C4-2B (cell line): Measurements from ENCODE around the gene PCGF2.

ENCODE experiments used
- H3K27ac ChIP-seq: fragments of 450-650 bp; 2 replicates; pipeline ENCODE4 v1.5.1; 2017
- ZFX ChIP-seq: fragments of 450-650 bp; IDR thresholded peaks from 2 replicates; pipeline ENCODE4 v1.6.1; 2017
- TF ChIP-seq, protein P1 (sequence below): fragments of 450-650 bp; conservative IDR thresholded peaks from 2 replicates; pipeline ENCODE4 v1.5.1; 2017; ENCODE audit warnings: mild to moderate bottlenecking

The PCGF2 gene

DNA sequence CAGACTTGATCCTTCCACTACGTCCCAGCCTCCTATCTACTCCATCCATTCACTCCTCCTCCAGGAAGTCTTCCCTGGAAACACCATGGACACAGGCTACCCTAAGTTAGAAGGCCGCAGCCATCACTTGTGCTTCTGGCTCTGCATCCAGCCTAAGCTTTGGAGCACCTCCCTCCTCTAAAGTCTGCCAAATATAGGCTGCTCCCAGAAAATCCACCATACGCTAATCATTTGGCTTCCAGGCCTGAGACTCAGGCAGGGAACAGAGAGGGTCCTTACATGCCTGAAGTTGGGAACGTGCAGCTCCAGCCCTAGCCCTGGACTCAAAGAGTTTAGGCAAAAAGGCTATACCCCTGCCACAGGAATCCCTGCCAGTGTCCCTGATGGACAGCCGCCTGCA, 6.7 kb downstream of the PCGF2 start:
- H3K27ac ChIP-seq: peak overlapping the region; percentile 58
- no peak for TF ChIP-seq ZFX
- TF ChIP-seq, protein P1, sequence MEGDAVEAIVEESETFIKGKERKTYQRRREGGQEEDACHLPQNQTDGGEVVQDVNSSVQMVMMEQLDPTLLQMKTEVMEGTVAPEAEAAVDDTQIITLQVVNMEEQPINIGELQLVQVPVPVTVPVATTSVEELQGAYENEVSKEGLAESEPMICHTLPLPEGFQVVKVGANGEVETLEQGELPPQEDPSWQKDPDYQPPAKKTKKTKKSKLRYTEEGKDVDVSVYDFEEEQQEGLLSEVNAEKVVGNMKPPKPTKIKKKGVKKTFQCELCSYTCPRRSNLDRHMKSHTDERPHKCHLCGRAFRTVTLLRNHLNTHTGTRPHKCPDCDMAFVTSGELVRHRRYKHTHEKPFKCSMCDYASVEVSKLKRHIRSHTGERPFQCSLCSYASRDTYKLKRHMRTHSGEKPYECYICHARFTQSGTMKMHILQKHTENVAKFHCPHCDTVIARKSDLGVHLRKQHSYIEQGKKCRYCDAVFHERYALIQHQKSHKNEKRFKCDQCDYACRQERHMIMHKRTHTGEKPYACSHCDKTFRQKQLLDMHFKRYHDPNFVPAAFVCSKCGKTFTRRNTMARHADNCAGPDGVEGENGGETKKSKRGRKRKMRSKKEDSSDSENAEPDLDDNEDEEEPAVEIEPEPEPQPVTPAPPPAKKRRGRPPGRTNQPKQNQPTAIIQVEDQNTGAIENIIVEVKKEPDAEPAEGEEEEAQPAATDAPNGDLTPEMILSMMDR: no peak

DNA sequence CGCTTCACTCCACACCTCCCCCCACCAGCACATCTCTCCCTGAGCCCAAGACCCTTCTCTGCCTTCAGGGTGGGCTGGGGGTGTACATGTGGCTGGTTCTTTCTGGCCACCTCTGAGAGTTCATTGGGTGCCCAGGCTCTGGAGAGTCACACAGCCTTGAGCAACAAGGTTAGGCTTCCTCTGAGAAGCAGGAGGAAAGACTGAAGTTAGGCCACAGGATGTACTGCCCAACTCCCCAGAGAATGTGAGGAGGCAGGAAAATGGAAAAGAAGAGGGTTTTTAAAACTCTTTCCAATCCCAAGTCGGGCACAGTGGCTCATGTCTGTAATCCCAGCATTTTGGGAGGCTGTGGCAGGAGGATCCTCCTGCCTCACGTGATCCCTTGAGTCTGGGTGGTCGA, 7.3 kb downstream of the PCGF2 start:
- peak overlapping the region; percentile 58 for H3K27ac ChIP-seq
- TF ChIP-seq ZFX: no peak
- TF ChIP-seq, protein P1: no peak

DNA sequence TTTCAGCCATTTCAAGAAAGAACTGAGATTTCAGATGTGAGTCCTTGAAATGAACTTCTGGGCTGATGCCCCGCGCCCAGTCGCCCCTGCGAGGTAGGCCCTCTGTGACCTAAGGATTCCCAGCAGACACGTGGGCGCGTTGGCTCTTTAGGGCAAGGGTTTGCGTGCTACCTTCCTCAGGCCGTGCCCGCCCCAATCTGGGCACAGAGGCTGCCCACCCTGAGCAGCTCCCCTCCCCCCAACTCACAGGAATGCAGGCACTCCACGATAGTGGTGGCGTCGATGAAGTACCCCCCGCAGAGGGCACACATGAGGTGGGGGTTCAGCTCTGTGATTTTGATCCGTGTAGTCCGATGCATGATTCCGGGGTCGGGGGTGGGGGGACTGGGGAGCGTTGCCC, 8.1 kb downstream of the PCGF2 start:
- no peak for TF ChIP-seq ZFX
- TF ChIP-seq, protein P1: no peak
- no peak overlapping the region for H3K27ac ChIP-seq

DNA sequence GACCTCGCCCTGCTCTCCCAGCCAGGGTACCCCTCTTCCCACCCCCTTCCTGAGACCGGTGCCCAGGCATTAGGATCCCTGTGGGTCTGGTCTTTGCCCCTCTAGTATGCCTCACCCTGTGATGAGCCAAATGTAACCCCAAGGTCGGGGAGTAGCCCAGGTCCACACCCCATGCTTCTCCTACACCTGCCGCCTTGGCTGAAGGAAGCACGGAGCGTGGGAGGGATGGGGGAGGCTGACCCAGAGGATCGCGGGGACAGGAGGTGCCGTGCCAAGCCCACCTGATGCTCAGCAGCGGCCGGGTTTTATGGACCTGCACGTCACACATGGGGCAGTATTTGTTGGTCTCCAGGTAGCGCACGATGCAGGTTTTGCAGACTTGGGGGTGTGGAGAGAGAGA, 8.8 kb downstream of the PCGF2 start:
- TF ChIP-seq, protein P1: no peak
- TF ChIP-seq ZFX: no peak
- H3K27ac ChIP-seq: no peak overlapping the region

DNA sequence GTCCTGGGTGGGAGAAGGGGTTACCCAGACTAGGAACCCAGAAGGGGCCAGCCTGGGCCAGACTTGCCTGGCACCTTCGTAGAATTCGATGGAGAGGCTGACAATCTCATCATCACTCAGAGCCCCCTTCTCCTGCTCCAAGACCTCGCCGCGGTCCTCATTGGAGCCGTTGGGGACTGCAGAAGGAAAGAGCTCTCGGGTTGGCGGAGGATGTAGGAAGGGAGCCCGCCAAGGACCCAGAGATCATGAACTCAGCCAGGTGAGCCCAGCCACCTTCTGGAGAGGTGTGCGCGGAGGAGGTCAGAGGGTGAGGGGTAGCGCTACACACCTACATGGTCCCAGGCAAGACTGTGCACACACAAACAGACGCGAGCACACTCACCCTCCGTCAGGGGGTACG, 9.4 kb downstream of the PCGF2 start:
- TF ChIP-seq, protein P1: no peak
- no peak for TF ChIP-seq ZFX
- H3K27ac ChIP-seq: no peak overlapping the region

DNA sequence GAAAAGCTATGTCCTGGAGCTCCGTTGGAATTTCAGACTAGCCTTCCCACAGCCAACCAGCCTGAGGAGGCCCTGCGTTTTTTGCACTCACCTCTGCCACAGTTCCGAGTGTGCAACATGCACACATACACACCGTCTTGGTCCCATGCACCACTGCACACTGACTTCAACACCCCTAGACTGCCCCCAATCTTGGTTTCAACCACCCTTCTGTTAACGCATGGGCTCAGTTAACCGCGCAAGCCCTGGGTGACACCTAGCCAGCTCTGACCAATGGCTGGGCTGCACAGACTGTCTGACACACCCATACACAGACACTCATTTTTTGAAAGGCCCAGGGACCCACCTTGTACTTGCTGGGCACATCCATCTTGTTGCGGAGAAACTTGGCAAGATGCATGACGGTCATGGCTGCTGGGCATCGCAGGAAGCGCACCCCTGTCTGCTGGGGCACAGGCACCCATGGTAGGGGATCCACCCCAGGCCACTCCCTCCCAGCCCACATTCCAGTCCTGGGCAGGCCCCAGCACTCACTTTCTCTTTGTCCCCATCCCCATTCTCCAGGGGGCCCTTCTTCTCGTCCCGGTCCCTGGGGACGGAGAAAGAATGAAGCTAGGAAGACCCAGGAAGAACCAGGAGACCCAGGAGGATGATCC, 10.0 kb downstream of the PCGF2 start:
- H3K27ac ChIP-seq: no peak overlapping the region
- TF ChIP-seq ZFX: no peak
- TF ChIP-seq, protein P1: no peak

DNA sequence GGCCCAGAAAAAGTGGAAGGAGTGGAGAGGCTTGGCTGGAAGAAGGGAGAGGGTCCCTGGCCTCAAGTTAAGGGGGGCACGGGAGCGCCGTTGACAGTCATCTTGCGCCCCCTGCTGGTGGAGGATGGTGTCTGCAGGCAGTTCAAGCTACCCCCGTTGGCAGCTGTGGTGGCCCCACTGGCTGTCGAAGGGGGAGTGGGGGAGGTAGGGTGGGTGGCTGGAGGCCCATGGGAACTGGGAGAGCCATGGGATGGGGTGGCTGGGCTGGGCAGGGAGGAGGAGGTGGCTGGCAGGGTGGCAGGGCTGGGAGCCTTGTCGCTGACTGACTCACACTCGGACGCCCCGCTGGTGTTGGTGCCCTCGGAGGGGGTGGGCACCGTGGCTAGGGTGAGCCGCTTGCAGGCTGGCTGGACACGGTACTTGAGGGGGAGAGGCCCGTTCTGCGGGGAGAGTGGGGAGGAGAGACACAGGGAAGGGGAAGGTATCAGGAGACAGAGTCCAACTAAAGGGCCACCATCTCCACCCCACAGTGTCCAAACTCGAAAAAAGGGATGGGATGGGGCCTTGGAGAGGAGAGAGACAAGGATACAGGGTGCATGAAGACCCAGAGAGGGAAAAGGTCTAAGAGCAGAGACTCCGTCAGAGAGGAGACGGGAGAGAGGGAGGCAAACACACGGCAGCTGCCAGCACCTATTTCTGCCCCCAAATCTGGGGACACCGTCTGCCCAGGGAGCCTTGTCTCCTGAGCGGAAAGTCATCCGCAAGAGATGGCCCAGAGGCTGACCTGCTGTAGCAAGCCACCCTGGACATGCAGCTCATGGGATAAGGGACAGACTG, 12.8 kb downstream of the PCGF2 start:
- TF ChIP-seq ZFX: no peak
- TF ChIP-seq, protein P1: peak; percentile 95

More for the DNA sequence above, 12.8 kb downstream of the PCGF2 start:
- peak overlapping the region; percentile 8; the same call in 1 of the 2 replicates for H3K27ac ChIP-seq
